Coronary artery (tissue), 2 donors: ENCODE measurements around the gene ANKRD39.
"Not testable (repeated sequence)": the region's sequence is repeated elsewhere in the genome, so short reads cannot be mapped to it uniquely, and the experiment has no call there.

Experiments
- DNase-seq: peaks from one replicate; pipeline ENCODE4 v3.0.0-alpha.2; 2017; ENCODE audit warnings: low spot score
- H3K27ac ChIP-seq, 2 donors: fragments of 200-600 bp; sonication (generic); one replicate each; pipeline ENCODE4 v1.5.1; 2016 to 2019
- H3K4me3 ChIP-seq: fragments of 200-600 bp; sonication (generic); 2 replicates; pipeline ENCODE4 v1.5.1; 2016; ENCODE audit warnings: mild to moderate bottlenecking, moderate library complexity
- CTCF ChIP-seq: fragments of 200-600 bp; sonication (generic); IDR thresholded peaks from one replicate; pipeline ENCODE4 v1.5.1; 2019; ENCODE audit warnings: antibody characterized with exemption

The ANKRD39 gene

GRCh38 chr2:96807127-96807471, 50.7 kb downstream of the ANKRD39 start:
- no peak for TF ChIP-seq CTCF
- Histone ChIP-seq H3K27ac (no peak overlapping the region), H3K4me3 (no peak overlapping the region)
- DNase-seq = no peak

GRCh38 chr2:96806468-96807126, 51.2 kb downstream of the ANKRD39 start:
- no peak for TF ChIP-seq CTCF
- DNase-seq = no peak
- Histone ChIP-seq H3K27ac (no peak overlapping the region), H3K4me3 (no peak overlapping the region)

GRCh38 chr2:96805946-96806345, 51.9 kb downstream of the ANKRD39 start:
- H3K27ac ChIP-seq = not testable (repeated sequence)

GRCh38 chr2:96804986-96805385, 52.8 kb downstream of the ANKRD39 start:
- no peak for TF ChIP-seq CTCF
- Histone ChIP-seq H3K4me3 (no peak overlapping the region), H3K27ac (no peak overlapping the region)
- no peak for DNase-seq

More at GRCh38 chr2:96805946-96806345, 51.9 kb downstream of the ANKRD39 start:
- not testable (repeated sequence) for DNase-seq, H3K4me3 ChIP-seq

GRCh38 chr2:96802721-96803120, 55.1 kb downstream of the ANKRD39 start:
- DNase-seq = no peak
- Histone ChIP-seq H3K4me3 (no peak overlapping the region), H3K27ac (no peak overlapping the region)
- no peak for TF ChIP-seq CTCF

GRCh38 chr2:96801786-96802595, 55.8 kb downstream of the ANKRD39 start:
- DNase-seq = no peak
- H3K27ac ChIP-seq = no peak overlapping the region
- no peak overlapping the region for H3K4me3 ChIP-seq
- no peak for TF ChIP-seq CTCF

GRCh38 chr2:96801005-96801785, 56.6 kb downstream of the ANKRD39 start:
- no peak for DNase-seq
- no peak overlapping the region for H3K4me3 ChIP-seq
- H3K27ac ChIP-seq = no peak overlapping the region
- peak; percentile 80 for TF ChIP-seq CTCF
